HG02798 (cell line): ENCODE results near the gene KCNH5.
"Not testable (repeated sequence)": the region's sequence is repeated elsewhere in the genome, so short reads cannot be mapped to it uniquely, and the experiment has no call there.

ENCODE experiments used
- ATAC-seq: cut with Tn5 transposase; IDR thresholded peaks from one replicate; pipeline ENCODE4 v1.9.1; 2021; ENCODE audit warnings: mild to moderate bottlenecking; ENCODE audit not compliant: unreplicated experiment, poor library complexity

Gene KCNH5

GRCh38 chr14:62776300-62776699 is 269.0 kb downstream of the KCNH5 start:
- ATAC-seq: no peak

GRCh38 chr14:62768753-62769152 is 276.5 kb downstream of the KCNH5 start:
- no peak for ATAC-seq

- ATAC-seq: no peak
Observed at GRCh38 chr14:62763951-62764350, 281.3 kb downstream of the KCNH5 start.

- ATAC-seq: no peak
Observed at GRCh38 chr14:62759796-62760195, 285.5 kb downstream of the KCNH5 start.

- ATAC-seq: not testable (repeated sequence)
Observed at GRCh38 chr14:62746881-62747280, 298.4 kb downstream of the KCNH5 start.

GRCh38 chr14:62745496-62745895 is 299.8 kb downstream of the KCNH5 start:
- no peak for ATAC-seq

- no peak for ATAC-seq
Observed at GRCh38 chr14:62743560-62743959, 301.7 kb downstream of the KCNH5 start.

- no peak for ATAC-seq
Observed at GRCh38 chr14:62743118-62743517, 302.1 kb downstream of the KCNH5 start.

- no peak for ATAC-seq
Observed at GRCh38 chr14:62739647-62740046, 305.6 kb downstream of the KCNH5 start.

GRCh38 chr14:62736048-62737043 is 308.9 kb downstream of the KCNH5 start:
- no peak for ATAC-seq

GRCh38 chr14:62734831-62735230 is 310.4 kb downstream of the KCNH5 start:
- ATAC-seq: no peak

- ATAC-seq: no peak
Observed at GRCh38 chr14:62722406-62722805, 322.9 kb downstream of the KCNH5 start.

GRCh38 chr14:62718629-62719028 is 326.6 kb downstream of the KCNH5 start:
- no peak for ATAC-seq

- no peak for ATAC-seq
Observed at GRCh38 chr14:62711351-62712023, 333.8 kb downstream of the KCNH5 start.

GRCh38 chr14:62710811-62711210 is 334.4 kb downstream of the KCNH5 start:
- no peak for ATAC-seq

- no peak for ATAC-seq
Observed at GRCh38 chr14:62709773-62710172, 335.5 kb downstream of the KCNH5 start.

GRCh38 chr14:62706217-62706616 is 339.0 kb downstream of the KCNH5 start:
- no peak for ATAC-seq

- ATAC-seq: no peak
Observed at GRCh38 chr14:62697461-62697860, 347.8 kb downstream of the KCNH5 start.

- no peak for ATAC-seq
Observed at GRCh38 chr14:62696929-62697328, 348.3 kb downstream of the KCNH5 start.

- no peak for ATAC-seq
Observed at GRCh38 chr14:62696331-62696924, 348.8 kb downstream of the KCNH5 start.

- ATAC-seq: no peak
Observed at GRCh38 chr14:62694075-62694474, 351.2 kb downstream of the KCNH5 start.
